ENCODE measurements around the gene RPL31. TPM values are rescaled to one million over a fixed set of nuclear protein-coding genes. Genes with fewer than 3 reads are reported as not detected.

The RPL31 gene
- total RNA-seq, 1 experiment from 2014 or later, result 1,893 TPM

GRCh38 chr2:101022221-101022620 is 20.1 kb downstream of the RPL31 start:
- TF ChIP-seq, protein P1, sequence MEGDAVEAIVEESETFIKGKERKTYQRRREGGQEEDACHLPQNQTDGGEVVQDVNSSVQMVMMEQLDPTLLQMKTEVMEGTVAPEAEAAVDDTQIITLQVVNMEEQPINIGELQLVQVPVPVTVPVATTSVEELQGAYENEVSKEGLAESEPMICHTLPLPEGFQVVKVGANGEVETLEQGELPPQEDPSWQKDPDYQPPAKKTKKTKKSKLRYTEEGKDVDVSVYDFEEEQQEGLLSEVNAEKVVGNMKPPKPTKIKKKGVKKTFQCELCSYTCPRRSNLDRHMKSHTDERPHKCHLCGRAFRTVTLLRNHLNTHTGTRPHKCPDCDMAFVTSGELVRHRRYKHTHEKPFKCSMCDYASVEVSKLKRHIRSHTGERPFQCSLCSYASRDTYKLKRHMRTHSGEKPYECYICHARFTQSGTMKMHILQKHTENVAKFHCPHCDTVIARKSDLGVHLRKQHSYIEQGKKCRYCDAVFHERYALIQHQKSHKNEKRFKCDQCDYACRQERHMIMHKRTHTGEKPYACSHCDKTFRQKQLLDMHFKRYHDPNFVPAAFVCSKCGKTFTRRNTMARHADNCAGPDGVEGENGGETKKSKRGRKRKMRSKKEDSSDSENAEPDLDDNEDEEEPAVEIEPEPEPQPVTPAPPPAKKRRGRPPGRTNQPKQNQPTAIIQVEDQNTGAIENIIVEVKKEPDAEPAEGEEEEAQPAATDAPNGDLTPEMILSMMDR (conservative IDR thresholded peaks at IDR 0.05), result no peak
- H3K9ac ChIP-seq (ENCODE audit: extremely low read depth, insufficient read length, low read length), result no peak overlapping the region
- H3K27me3 Mint-ChIP-seq (ENCODE audit: low read depth), result no peaks in the 10 kb centered on the region; the same call in 1 of the 2 replicates

More at GRCh38 chr2:101022221-101022620, 20.1 kb downstream of the RPL31 start:
- H3K4me1 ChIP-seq (ENCODE audit: insufficient read depth, low read length), result no peaks in the 10 kb centered on the region
- no peak overlapping the region for H4K91ac ChIP-seq (ENCODE audit: insufficient read length, low read depth, low read length)
- Mint-ChIP-seq H3K4me1 (peaks cover 14 to 20% of the 10 kb centered on the region in 2 experiments), H3K36me3 (ENCODE audit: insufficient read depth in 1 of 3, low read depth in 3 of 3) (peaks cover 22 to 49% (median 36%) of the 10 kb centered on the region in 3 experiments), H3K4me3 (no peak overlapping the region), H3K27ac (peak overlapping the region in 2 of 3 experiments; percentile 48 to 54; a peak in 1 of 7 replicates), H3K9me3 (no peaks in the 10 kb centered on the region)
- H4K8ac ChIP-seq (replicated peaks; ENCODE audit: insufficient read length, low read depth, low read length), result no peak overlapping the region
- no peak overlapping the region for H2BK120ac ChIP-seq (ENCODE audit: low read depth, low read length, poor library complexity, severe bottlenecking)
- H3K56ac ChIP-seq (ENCODE audit: insufficient read length, low read depth, low read length), result no peak overlapping the region
- no peak overlapping the region for H3T11ph ChIP-seq (ENCODE audit: low read length)
- no peak overlapping the region for H3K18ac ChIP-seq (ENCODE audit: insufficient read length, low read depth, low read length)
- H2AK5ac ChIP-seq (ENCODE audit: insufficient read length, low read length), result no peak overlapping the region
- no peak overlapping the region for H3K23ac ChIP-seq (ENCODE audit: insufficient read length, low read depth, low read length)
- H2BK15ac ChIP-seq (ENCODE audit: low read depth, low read length), result no peak overlapping the region
- H3K4me2 ChIP-seq (ENCODE audit: insufficient read depth, insufficient read length, low read length), result no peak overlapping the region
- no peaks in the 10 kb centered on the region for H3K79me2 ChIP-seq (ENCODE audit: insufficient read depth, low read length)
- H3K27ac ChIP-seq (ENCODE audit: insufficient read length, low read depth, low read length), result no peak overlapping the region
- no peak overlapping the region for H2AFZ ChIP-seq (ENCODE audit: low read length)
- no peaks in the 10 kb centered on the region for H3K23me2 ChIP-seq (ENCODE audit: insufficient read length, low read depth, low read length, poor library complexity, severe bottlenecking)
- H3K9me3 ChIP-seq (ENCODE audit: control insufficient read depth, low read depth, low read length), result no peaks in the 10 kb centered on the region
- no peak for DNase-seq
- no peaks in the 10 kb centered on the region for H3K27me3 ChIP-seq (ENCODE audit: insufficient read depth, low read length)
- H3K14ac ChIP-seq (ENCODE audit: insufficient read depth, low read length), result no peak overlapping the region
- H2BK12ac ChIP-seq (ENCODE audit: insufficient read length, low read depth, low read length), result no peak overlapping the region
- no peaks in the 10 kb centered on the region for H3K79me1 ChIP-seq (ENCODE audit: insufficient read depth, low read depth, low read length, poor library complexity, severe bottlenecking)
- no peaks in the 10 kb centered on the region for H4K20me1 ChIP-seq (ENCODE audit: control insufficient read depth, insufficient read depth, insufficient read length)
- H2BK5ac ChIP-seq (ENCODE audit: insufficient read length, low read length), result no peak overlapping the region
- H4K5ac ChIP-seq (ENCODE audit: insufficient read length, low read depth, low read length), result no peak overlapping the region
- no peak overlapping the region for H2BK20ac ChIP-seq (ENCODE audit: low read depth, low read length, poor library complexity, severe bottlenecking)
- no CpG with 5 or more reads among the region's 16 CpGs for WGBS (ENCODE audit: extremely low coverage, insufficient read length, low lambda C conversion rate)
- no peak overlapping the region for H3K4ac ChIP-seq (ENCODE audit: low read depth, low read length)
